Kidney tubule cell (primary cell): ENCODE results near the gene FAM25A.
"Not testable (repeated sequence)": the region's sequence is repeated elsewhere in the genome, so short reads cannot be mapped to it uniquely, and the experiment has no call there.

ENCODE experiments used
- DNase-seq: peaks from one replicate; pipeline ENCODE4 v3.0.0-alpha.2; 2018; ENCODE audit warnings: low spot score

Gene FAM25A

GRCh38 chr10:87013528-87013927, 6.6 kb upstream of the FAM25A start:
- DNase-seq: not testable (repeated sequence)

DNA sequence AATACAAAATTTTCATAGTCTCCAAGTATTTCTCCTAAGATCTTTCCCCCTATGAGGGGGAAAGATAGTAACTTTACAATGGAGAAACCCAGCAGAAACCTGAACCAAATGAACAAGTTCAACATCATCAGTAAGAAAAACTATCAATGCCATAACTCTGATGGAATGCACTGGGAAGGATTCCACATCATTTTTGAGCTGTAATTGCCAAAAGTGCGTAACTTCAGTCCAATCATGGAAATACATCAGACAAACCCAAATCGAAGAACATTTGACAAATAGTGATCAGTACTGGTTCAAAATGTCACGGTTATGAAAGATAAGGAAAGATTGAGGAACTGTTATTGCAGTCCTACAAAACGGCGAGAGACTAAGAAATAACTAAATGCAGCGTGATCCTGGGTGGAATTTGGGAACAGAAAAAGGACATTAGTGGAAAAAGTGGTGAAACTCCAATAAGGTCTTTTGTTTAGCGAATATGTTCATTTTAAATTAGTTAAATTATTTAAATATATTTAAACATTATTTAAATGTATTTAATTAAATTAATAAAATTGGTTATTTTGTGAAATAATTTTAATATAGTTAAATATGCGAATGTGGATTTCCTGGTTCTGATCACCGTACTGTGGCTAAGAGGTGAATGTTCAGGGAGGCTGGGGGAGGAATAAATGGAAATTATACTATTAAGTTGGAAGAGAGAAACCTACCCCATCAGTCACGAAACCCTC, 4.9 kb upstream of the FAM25A start:
- DNase-seq: not testable (repeated sequence)

DNA sequence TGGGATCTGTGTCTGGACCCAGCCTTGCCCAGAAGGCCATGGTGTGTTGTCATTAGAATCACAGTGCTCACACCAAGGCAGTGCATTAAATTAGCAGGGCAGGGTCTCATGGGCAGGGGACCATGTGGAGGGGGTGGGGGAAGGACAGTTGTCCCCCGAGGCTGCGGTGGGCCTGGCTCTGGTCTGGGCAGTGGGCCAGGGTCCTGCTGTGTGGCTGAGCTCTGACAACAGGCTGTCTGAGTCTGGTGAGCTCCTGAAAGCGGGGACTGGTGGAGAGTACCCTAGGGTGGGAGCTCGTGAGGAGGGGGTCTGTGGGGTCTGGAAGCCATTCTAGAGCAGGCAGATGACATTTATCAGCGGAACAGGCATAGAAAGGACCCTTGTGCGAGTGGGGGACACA, 2.0 kb upstream of the FAM25A start:
- DNase-seq: not testable (repeated sequence)

DNA sequence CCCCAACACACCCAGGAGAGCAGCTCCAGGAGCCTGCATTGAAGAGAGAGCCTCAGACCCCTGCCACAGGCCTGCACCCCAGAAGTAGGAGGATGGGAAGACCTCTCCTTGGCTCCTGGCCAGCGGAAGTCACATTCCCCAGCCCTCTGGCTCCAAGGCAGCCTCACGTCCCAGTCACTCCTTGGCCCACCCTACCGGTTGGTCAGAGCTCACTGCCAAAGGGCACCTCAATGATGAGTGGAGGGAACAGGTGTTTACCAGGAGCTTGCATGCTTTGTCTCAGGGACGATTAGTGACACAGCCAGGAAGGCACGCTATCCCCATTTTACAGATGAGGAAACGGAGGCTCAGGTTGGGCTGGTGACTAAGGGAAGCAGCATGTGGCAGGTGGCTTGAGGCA, 1.0 kb upstream of the FAM25A start:
- peak; percentile 18 for DNase-seq

- DNase-seq: peak; percentile 47
Measured at GRCh38 chr10:87019504-87019903, 590 bp upstream of the FAM25A start.

DNA sequence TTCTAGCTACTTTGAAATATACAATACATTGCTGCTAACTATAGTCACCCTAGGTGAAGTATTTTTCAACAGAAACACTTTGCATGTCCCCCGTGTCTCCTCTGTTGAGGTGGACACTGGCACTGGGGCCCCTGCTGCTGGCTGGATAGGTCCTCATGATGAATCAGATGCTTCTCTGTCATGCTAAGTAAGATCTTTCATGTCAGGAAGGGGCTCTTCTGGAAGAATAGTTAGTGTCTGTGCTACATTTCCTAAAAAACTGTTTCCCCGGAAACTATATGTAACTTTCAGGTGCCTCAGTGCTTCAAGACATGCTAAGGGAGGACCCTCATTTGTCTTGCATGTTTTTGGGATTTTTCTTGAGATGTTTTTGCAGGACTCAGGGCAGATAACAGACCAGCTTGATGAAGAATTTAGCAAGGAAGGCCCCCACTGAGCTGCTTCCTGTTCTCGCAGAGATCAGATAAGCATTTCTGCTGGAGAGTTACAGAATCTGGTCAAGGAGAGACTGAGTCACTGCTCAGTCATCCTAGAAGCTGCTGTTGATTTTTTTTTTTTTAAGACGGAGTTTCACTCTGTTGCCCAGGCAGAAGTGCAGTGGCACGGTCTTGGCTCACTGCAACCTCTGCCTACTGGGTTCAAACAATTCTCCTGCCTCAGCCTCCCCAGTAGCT, 5.3 kb downstream of the FAM25A start:
- peak; percentile 85 for DNase-seq

- DNase-seq: not testable (repeated sequence)
Measured at GRCh38 chr10:87026747-87027508, 6.8 kb downstream of the FAM25A start.

DNA sequence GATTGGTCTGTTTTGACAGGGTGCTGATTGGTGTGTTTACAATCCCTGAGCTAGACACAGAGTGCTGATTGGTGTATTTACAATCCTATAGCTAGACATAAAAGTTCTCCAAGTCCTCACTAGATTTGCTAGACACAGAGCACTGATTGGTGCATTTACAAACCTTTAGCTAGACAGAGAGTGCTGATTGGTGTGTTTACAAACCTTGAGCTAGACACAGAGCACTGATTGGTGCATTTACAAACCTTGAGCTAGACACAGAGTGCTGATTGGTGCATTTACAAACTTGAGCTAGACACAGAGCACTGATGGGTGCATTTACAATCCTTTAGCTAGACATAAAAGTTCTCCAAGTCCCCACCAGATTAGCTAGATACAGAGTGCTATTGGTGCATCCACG, 10.3 kb downstream of the FAM25A start:
- not testable (repeated sequence) for DNase-seq

GRCh38 chr10:87030912-87031635, 11.0 kb downstream of the FAM25A start:
- DNase-seq: no peak

DNA sequence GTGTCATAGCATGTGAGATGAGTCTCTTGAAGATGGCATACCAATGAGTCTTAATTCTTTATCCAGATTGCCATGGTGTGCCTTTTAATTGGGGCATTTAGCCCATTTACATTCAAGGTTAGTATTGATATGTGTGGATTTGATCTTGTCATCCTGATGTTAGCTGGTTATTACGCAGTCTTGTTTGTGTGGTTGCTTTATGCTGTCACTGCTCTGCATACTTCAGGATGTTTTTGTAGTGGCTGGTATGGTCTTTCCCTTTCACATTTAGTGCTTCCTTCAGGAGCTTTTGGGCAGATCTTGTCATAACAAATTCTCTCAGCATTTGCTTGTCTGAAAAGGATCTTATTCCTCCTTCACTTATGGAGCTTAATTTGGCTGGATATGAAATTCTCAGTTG, 16.5 kb downstream of the FAM25A start:
- DNase-seq: no peak

DNA sequence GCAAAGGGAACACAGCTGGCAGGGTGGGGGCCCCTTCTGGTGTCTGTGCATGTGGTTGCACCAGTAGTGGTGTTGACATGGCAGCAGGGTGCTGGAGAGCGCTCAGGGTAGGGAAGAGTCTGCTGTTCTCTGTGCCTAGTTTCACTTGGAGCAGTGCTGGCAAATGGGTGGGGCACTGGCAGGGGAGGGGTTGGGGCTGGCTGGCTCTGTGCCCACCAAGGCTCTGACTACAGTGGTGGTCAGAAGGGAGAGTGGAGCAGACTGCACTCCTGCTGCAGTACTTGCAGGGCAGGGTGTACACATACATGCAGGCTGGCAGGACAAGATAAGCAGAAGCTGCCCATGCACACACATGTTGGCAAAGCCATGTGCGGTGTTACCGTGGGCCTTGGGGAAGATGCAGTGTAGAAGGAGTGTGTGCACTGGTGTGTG, 18.2 kb downstream of the FAM25A start:
- DNase-seq: no peak

- no peak for DNase-seq
Measured at GRCh38 chr10:87038786-87039185, 18.7 kb downstream of the FAM25A start.

GRCh38 chr10:87043579-87043978, 23.5 kb downstream of the FAM25A start:
- DNase-seq: not testable (repeated sequence)

GRCh38 chr10:87045434-87045938, 25.4 kb downstream of the FAM25A start:
- DNase-seq: no peak

DNA sequence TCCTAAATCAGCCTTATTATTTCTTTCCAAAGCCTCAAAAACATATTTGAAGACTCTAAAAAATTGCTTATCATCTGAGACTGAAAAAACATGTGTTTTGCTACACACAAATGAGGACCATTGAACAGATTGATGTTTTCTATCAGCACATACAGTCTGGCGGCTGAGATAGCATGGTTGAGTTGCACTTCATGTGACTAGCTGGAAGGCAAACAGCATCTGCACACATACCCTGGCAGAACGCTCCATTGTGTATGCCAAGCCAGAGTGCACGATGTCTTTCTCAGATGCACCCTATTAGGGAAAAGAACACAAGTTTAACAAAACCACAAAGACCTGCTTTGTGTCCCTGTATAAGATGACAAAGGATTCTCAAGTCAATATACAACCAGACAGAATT, 33.0 kb downstream of the FAM25A start:
- no peak for DNase-seq

GRCh38 chr10:87053577-87054181, 33.6 kb downstream of the FAM25A start:
- DNase-seq: no peak

DNA sequence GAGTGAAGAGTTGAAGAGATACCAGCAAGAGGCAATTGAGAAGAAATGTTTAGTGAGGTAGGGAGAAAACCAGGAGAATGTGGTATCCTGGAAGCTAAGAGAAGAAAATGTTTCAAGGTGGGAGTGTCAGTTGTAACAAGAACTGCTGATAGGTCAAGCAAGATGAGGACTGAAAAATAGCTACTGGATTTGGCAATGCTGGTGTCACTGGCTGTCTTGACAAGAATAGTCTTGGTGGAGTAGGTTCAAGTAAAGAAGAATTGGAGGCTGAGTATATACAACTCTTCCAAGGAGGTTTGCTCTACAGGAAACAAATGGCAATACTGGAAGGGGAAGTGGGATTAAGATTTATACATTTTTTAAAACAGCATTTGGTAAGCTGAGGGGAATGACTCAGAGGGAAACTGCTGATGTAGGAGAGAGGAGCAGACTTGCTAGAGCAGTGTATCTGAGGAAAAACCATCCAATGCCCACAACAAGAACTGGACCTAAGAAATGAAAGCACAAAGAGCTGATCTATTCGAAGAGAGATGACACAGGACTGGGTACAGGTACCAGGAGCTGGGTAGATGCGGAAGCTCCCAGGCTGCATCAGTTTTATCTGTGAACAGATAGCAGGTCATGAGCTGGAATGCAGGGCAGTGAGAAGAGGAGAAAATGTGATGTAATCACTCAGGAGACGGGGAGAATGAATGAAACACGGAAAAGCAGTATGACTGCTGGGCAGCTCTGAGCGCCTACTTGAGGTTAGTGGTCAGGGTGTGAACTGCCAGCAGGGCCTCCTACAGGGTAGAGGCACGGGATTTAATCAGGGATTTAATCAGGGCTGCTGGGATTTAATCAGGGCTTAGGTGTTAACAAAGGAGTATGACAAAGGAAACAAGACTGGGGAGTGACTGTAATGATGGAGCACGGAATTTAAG, 34.5 kb downstream of the FAM25A start:
- peak; percentile 23 for DNase-seq

DNA sequence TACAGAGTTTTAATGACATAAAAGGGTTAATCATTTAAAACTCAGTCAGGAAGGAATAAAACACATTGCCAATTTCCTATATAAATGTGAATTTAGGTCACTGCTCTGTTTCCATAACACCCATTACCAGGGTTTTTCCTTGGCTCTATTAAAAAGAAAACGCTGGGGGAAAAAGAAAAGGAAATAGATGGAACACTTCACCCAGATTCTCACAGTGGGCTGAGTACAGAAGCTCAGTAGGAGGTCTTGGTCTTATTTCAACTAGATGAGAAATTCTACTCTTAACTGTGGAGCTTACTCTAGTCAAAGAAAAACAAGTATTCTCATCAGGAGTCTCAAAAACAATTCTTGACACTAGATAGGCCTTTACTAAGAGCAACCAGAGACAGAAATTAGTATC, 38.1 kb downstream of the FAM25A start:
- DNase-seq: no peak

DNA sequence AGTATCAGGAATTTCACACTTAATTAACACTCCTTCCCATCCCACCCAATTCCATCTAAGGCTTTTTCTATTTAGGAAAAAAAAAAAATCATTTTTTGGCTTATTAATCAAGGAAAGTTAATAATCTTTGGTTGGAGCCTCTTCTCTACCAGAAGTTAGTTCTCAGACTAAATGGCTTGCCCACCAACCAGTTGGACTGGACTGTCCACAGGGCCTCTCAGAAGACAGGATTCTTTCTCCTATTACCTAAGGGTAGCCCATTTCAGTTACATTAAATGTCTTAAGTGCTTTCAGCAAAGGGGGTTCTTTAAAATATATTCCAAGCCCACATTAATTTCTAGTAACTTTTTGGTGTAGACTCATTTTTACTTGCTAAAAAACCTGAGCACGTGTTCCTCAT, 39.3 kb downstream of the FAM25A start:
- no peak for DNase-seq

GRCh38 chr10:87060280-87060928, 40.3 kb downstream of the FAM25A start:
- DNase-seq: no peak
